HCT116 (cell line): Measurements from ENCODE around the gene IFRD2. TPM values are rescaled to one million over a fixed set of nuclear protein-coding genes. Genes with fewer than 3 reads are reported as not detected.
A peak's percentile ranks its signal among the peaks of the same experiment; 100 is the strongest.
"Not testable (repeated sequence)": the region's sequence is repeated elsewhere in the genome, so short reads cannot be mapped to it uniquely, and the experiment has no call there.

Experiments
- ATAC-seq: fragments of 200-7000 bp; cut with Tn5 transposase; 2 replicates; pipeline ENCODE4 v1.9.1; 2020; ENCODE audit warnings: mild to moderate bottlenecking, moderate library complexity
- BruUV-seq: library from RNA; stranded (reverse); fragments of 400-500 nt; replicated peaks from 2 replicates; lab custom pipeline; 2021; lab: Mats Ljungman, UMichigan
- CTCF ChIA-PET: fragments of 300-600 bp; sonication (Branson Sonifier 250); formaldehyde crosslinking; loops from one replicate; lab custom pipeline; 2021; ENCODE audit warnings: antibody characterized with exemption; lab: Charles Lee
- POLR2A ChIA-PET: fragments of 300-600, 350-600 bp; sonication (Branson Sonifier 250); formaldehyde crosslinking; loops from one replicate; lab custom pipeline; 2021; ENCODE audit warnings: antibody characterized with exemption; lab: Charles Lee
- RAD21 ChIA-PET, 2 experiments: fragments of 300-600 bp; sonication (Branson Sonifier 250); formaldehyde crosslinking; loops; one replicate each; lab custom pipeline; 2023; ENCODE audit warnings: low total read pairs in 2 of 2; ENCODE audit not compliant: uncharacterized antibody in 2 of 2, unreplicated experiment in 2 of 2, low non-redundant PET in 1 of 2; lab: Charles Lee
- DNase-seq: peaks from one replicate; pipeline ENCODE4 v3.0.0-alpha.2; 2010; ENCODE audit warnings: low read depth, low spot score
- H2AFZ ChIP-seq: fragments of 200-600 bp; shearing (Covaris generic), sonication (generic); 2 replicates; pipeline ENCODE4 v1.6.1; 2017; ENCODE audit warnings: low read depth, mixed run types, mixed read lengths, antibody characterized with exemption, low read length; ENCODE audit not compliant: poor library complexity, severe bottlenecking
- H3K27ac ChIP-seq: 2 replicates; pipeline ENCODE4 v1.5.1; 2012; ENCODE audit warnings: low read depth, low read length
- H3K27me3 ChIP-seq: fragments of 200-600 bp; sonication (generic); 2 replicates; pipeline ENCODE4 v1.6.1; 2016; ENCODE audit warnings: mixed run types, low read length, mixed read lengths; ENCODE audit not compliant: insufficient read depth
- H3K36me3 ChIP-seq, 2 experiments: fragments of 200-500 bp in 1 of 2; fragments of 200-600 bp in 1 of 2; sonication (Bioruptor generic) in 1 of 2; sonication (generic) in 1 of 2; 2 replicates each; pipeline versions ENCODE4 v1.5.1 to v1.6.1; 2014 to 2016; ENCODE audit warnings: low read length in 2 of 2, inconsistent platforms in 1 of 2, mixed read lengths in 1 of 2, mixed run types in 1 of 2; ENCODE audit not compliant: insufficient read depth in 2 of 2, control insufficient read depth in 1 of 2
- H3K4me1 ChIP-seq, 2 experiments: fragments of 200-600 bp in 1 of 2; sonication (generic) in 1 of 2; 2 replicates each; pipeline versions ENCODE4 v1.5.1 to v1.6.1; 2012 to 2017; ENCODE audit warnings: low read length in 2 of 2, inconsistent platforms in 1 of 2, mild to moderate bottlenecking in 1 of 2, mixed read lengths in 1 of 2, mixed run types in 1 of 2, moderate library complexity in 1 of 2; ENCODE audit not compliant: insufficient read depth in 2 of 2, control insufficient read depth in 1 of 2
- H3K4me2 ChIP-seq: fragments of 200-600 bp; sonication (generic); 2 replicates; pipeline ENCODE4 v1.6.1; 2017; ENCODE audit warnings: mixed run types, low read length, mixed read lengths
- H3K4me3 ChIP-seq, 2 experiments: fragments of 200-600 bp in 1 of 2; sonication (generic) in 1 of 2; replicated peaks in 1 of 2; 2 replicates each; pipeline ENCODE4 v1.5.1; 2011 to 2016; ENCODE audit warnings: low read length in 2 of 2, control low read depth in 1 of 2, low read depth in 1 of 2, mild to moderate bottlenecking in 1 of 2, mixed read lengths in 1 of 2, mixed run types in 1 of 2
- H3K79me2 ChIP-seq: fragments of 200-600 bp; sonication (generic); 2 replicates; pipeline ENCODE4 v1.6.1; 2017; ENCODE audit warnings: mild to moderate bottlenecking, mixed run types, low read length, moderate library complexity, mixed read lengths; ENCODE audit not compliant: insufficient read depth
- H3K9ac ChIP-seq: fragments of 200-600 bp; sonication (generic); 2 replicates; pipeline ENCODE4 v1.6.1; 2016; ENCODE audit warnings: low read length, mixed read lengths
- H3K9me2 ChIP-seq: fragments of 200-600 bp; sonication (generic), shearing (Covaris generic); 2 replicates; pipeline ENCODE4 v1.6.1; 2017; ENCODE audit warnings: mixed run types, mild to moderate bottlenecking, moderate library complexity; ENCODE audit not compliant: insufficient read depth
- H3K9me3 ChIP-seq, 2 experiments: fragments of 200-500 bp in 1 of 2; fragments of 200-600 bp in 1 of 2; sonication (Bioruptor generic) in 1 of 2; sonication (generic) in 1 of 2; 2 replicates each; pipeline ENCODE4 v1.6.1; 2014 to 2017; ENCODE audit warnings: low read length in 2 of 2, mixed read lengths in 2 of 2, inconsistent platforms in 1 of 2, low read depth in 1 of 2, mild to moderate bottlenecking in 1 of 2, mixed run types in 1 of 2, moderate library complexity in 1 of 2; ENCODE audit not compliant: control insufficient read depth in 1 of 2, insufficient read depth in 1 of 2
- H4K20me1 ChIP-seq: fragments of 200-600 bp; sonication (generic), shearing (Covaris generic); 2 replicates; pipeline ENCODE4 v1.6.1; 2017; ENCODE audit warnings: mixed run types, mild to moderate bottlenecking, moderate library complexity; ENCODE audit not compliant: insufficient read depth
- CTCF ChIP-seq, 3 experiments: fragments of 200-600 bp in 1 of 3; sonication (generic) in 1 of 3; IDR thresholded peaks in 2 of 3; conservative IDR thresholded peaks in 1 of 3; 2 replicates each; pipeline ENCODE4 v1.5.1; 2012 to 2017; ENCODE audit warnings: low read depth in 2 of 3, low read length in 2 of 3, antibody characterized with exemption in 1 of 3, borderline replicate concordance in 1 of 3, control low read depth in 1 of 3, mild to moderate bottlenecking in 1 of 3, mixed read lengths in 1 of 3, mixed run types in 1 of 3, moderate library complexity in 1 of 3; ENCODE audit not compliant: insufficient read depth in 1 of 3
- EZH2phosphoT487 ChIP-seq: fragments of 200-600 bp; IDR thresholded peaks from 2 replicates; pipeline ENCODE4 v1.6.1; 2018; ENCODE audit warnings: antibody characterized with exemption, borderline replicate concordance
- FOSL1 ChIP-seq: IDR thresholded peaks from 2 replicates; pipeline ENCODE4 v1.6.1; 2012; ENCODE audit warnings: low read depth
- POLR2AphosphoS5 ChIP-seq: IDR thresholded peaks from 2 replicates; pipeline ENCODE4 v1.6.1; 2011; ENCODE audit warnings: mild to moderate bottlenecking, low read depth, low read length, moderate library complexity
- TCF7L2 ChIP-seq: IDR thresholded peaks from 2 replicates; pipeline ENCODE4 v1.7.0; 2011; ENCODE audit warnings: borderline replicate concordance, inconsistent platforms; ENCODE audit not compliant: insufficient read depth, insufficient read length; ENCODE audit errors: extremely low read depth
- intact Hi-C: fragments of 100-400 bp; cut with micrococcal nuclease; formaldehyde crosslinking; loops from 2 replicates; pipeline ENCODE4 v1.10.0; 2022
- total RNA-seq: library from RNA; stranded (reverse); gene quantifications from one replicate; pipeline ENCODE4 v1.2.1, GENCODE V29; 2021; ENCODE audit not compliant: unreplicated experiment

The IFRD2 gene
- total RNA-seq, 1 experiment from 2014 or later, result 146 TPM

DNA sequence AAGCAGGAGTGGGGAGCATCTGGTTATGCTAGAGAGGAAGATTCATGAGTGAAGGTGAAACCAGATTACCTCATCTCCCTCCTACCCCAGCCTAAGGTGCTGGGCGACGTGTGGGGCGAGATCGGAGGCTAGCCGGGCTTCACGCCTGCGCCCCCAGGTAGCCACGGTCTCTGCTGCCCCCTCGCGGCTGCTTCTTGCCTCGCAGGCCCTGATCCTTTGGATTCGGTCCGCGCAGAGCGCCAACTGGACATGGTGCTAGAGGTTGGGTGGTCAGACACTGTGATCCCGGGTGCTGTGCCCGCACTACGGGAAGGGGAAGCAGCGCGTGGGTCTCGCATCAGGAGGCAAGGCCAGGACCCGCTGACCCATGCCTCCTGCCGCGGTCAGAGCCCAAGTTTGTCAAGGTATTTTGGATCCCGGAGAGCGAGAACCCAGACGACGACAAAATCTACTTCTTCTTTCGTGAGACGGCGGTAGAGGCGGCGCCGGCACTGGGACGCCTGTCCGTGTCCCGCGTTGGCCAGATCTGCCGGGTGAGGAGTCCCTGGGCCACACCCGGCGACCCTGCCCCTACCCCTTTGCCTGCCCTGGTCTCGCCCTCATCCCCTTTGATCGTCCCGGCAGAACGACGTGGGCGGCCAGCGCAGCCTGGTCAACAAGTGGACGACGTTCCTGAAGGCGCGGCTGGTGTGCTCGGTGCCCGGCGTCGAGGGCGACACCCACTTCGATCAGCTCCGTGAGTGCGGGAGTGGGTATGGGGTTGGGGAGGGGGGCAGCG is 19.1 kb downstream of the IFRD2 start:
- H3K4me1 ChIP-seq, result peaks cover 51 to 62% of the 10 kb centered on the region in 2 experiments
- TF ChIP-seq FOSL1 (no peak), POLR2AphosphoS5 (peak; percentile 70), CTCF (IDR thresholded peaks at IDR 0.05 in 2 of 3, conservative IDR thresholded peaks at IDR 0.05 in 1 of 3; ENCODE audit: borderline replicate concordance in 1 of 3, insufficient read depth in 1 of 3, low read depth in 2 of 3, low read length in 2 of 3) (peak in 2 of 3 experiments; percentile 93 to 96; a peak in 4 of 6 replicates), TCF7L2 (peak; percentile 89), EZH2phosphoT487 (no peak)
- CTCF ChIA-PET, result interaction anchor here (1.8 to 2.4 kb wide), 2 partner anchors 13 to 78 kb away, joined by 8 to 9 read pairs; no protein-coding TSS in a partner anchor
- peak overlapping the region; percentile 43 to 57 for H3K4me3 ChIP-seq
- H3K4me2 ChIP-seq, result peak overlapping the region; percentile 96
- H3K27me3 ChIP-seq, result no peaks in the 10 kb centered on the region
- no peaks in the 10 kb centered on the region for H3K36me3 ChIP-seq
- intact Hi-C loops, result loop anchor here (1.0 to 5.0 kb wide), 2 partner anchors 46 to 151 kb away; no protein-coding TSS in a partner anchor
- H3K9me2 ChIP-seq, result no peaks in the 10 kb centered on the region
- no peaks in the 10 kb centered on the region for H3K9me3 ChIP-seq
- no peaks in the 10 kb centered on the region for H3K79me2 ChIP-seq
- peak overlapping the region; percentile 56 for H3K9ac ChIP-seq
- no peaks in the 10 kb centered on the region for H4K20me1 ChIP-seq
- POLR2A ChIA-PET, result no interaction called here
- H2AFZ ChIP-seq, result peak overlapping the region; percentile 82
- RAD21 ChIA-PET, result interaction anchor here in 1 of 2 experiments (1.9 kb wide), 1 partner anchor 13 kb away, joined by 7 read pairs; no protein-coding TSS in a partner anchor
- no peak for DNase-seq
- peak; percentile 62 for ATAC-seq
- no TSS peak for BruUV-seq
- H3K27ac ChIP-seq, result peak overlapping the region; percentile 27; the same call in 1 of the 2 replicates

DNA sequence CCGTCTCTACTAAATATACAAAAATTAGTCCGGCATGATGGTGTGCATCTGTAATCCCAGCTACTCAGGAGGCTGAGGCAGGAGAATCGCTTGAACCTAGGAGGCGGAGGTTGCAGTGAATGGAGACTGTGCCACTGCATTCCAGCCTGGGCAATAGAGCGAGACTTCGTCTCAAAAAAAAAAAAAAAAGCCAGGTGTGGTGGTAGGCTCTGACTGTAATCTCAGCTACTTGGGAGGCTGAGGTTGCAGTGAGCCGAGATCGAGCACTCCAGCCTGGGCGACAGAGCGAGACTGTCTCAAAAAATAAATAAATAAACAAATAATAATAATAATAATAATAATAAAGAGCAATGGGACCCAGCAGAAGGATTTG is 19.7 kb downstream of the IFRD2 start:
- H3K4me1 ChIP-seq, result peaks cover 57 to 68% of the 10 kb centered on the region in 2 experiments
- not testable (repeated sequence) for H3K27me3 ChIP-seq, H3K27ac ChIP-seq, H3K9ac ChIP-seq, H3K9me2 ChIP-seq, H3K4me3 ChIP-seq, BruUV-seq, DNase-seq, H3K79me2 ChIP-seq, H3K36me3 ChIP-seq, H4K20me1 ChIP-seq, ATAC-seq, H3K9me3 ChIP-seq, H2AFZ ChIP-seq
- CTCF ChIA-PET, result interaction anchor here (0.7 to 3.4 kb wide), 4 partner anchors 13 to 78 kb away, joined by 4 to 27 read pairs (median 8); no protein-coding TSS in a partner anchor
- peak overlapping the region; percentile 96 for H3K4me2 ChIP-seq
- intact Hi-C loops, result loop anchor here (5.0 kb wide), 1 partner anchor 150 kb away; no protein-coding TSS in a partner anchor
- POLR2A ChIA-PET, result interaction anchor here (0.6 kb wide), 1 partner anchor 11 kb away, joined by 3 read pairs; no protein-coding TSS in a partner anchor
- RAD21 ChIA-PET, result interaction anchor here (0.7 to 1.9 kb wide), 3 partner anchors 12 to 62 kb away, joined by 4 to 7 read pairs (median 7); no protein-coding TSS in a partner anchor
